GM23338 (cell line): Measurements from ENCODE around the gene LSM3. TPM values are rescaled to one million over a fixed set of nuclear protein-coding genes. Genes with fewer than 3 reads are reported as not detected.

Experiments used
- ATAC-seq: fragments of 200-7000 bp; cut with Tn5 transposase; 3 replicates; pipeline ENCODE4 v1.9.1; 2020
- DNase-seq: peaks from one replicate; pipeline ENCODE4 v3.0.0-alpha.2; 2015; ENCODE audit warnings: low spot score
- H2AFZ ChIP-seq: fragments of 200-600 bp; sonication (generic); 2 replicates; pipeline ENCODE4 v1.8.0; 2016; ENCODE audit warnings: antibody characterized with exemption, mild to moderate bottlenecking, moderate library complexity
- H3F3A ChIP-seq: fragments of 200-600 bp; sonication (generic); replicated peaks from 2 replicates; pipeline ENCODE4 v1.8.0; 2017; ENCODE audit warnings: antibody characterized with exemption, mixed run types, low read depth
- H3K27ac ChIP-seq: fragments of 200-600 bp; sonication (generic); 2 replicates; pipeline ENCODE4 v1.6.1; 2016; ENCODE audit warnings: low read depth
- H3K27me3 ChIP-seq: fragments of 200-600 bp; sonication (generic); 2 replicates; pipeline ENCODE4 v1.8.0; 2016; ENCODE audit warnings: mild to moderate bottlenecking, mixed run types, moderate library complexity; ENCODE audit not compliant: insufficient read depth
- H3K36me3 ChIP-seq: fragments of 200-600 bp; sonication (generic); 2 replicates; pipeline ENCODE4 v1.8.0; 2016; ENCODE audit warnings: mild to moderate bottlenecking; ENCODE audit not compliant: insufficient read depth
- H3K4me1 ChIP-seq: fragments of 200-600 bp; sonication (generic); 2 replicates; pipeline ENCODE4 v1.8.0; 2016; ENCODE audit warnings: mild to moderate bottlenecking, moderate library complexity; ENCODE audit not compliant: insufficient read depth
- H3K4me2 ChIP-seq: fragments of 200-600 bp; sonication (generic); 2 replicates; pipeline ENCODE4 v1.7.1; 2017; ENCODE audit warnings: mixed run types
- H3K4me3 ChIP-seq: fragments of 200-600 bp; sonication (generic); 2 replicates; pipeline ENCODE4 v1.6.1; 2016; ENCODE audit warnings: mixed run types
- H3K79me2 ChIP-seq: fragments of 200-600 bp; sonication (generic); replicated peaks from 2 replicates; pipeline ENCODE4 v1.8.0; 2017; ENCODE audit warnings: mild to moderate bottlenecking; ENCODE audit not compliant: insufficient read depth
- H3K9me2 ChIP-seq: fragments of 200-600 bp; sonication (generic); 2 replicates; pipeline ENCODE4 v1.8.0; 2017; ENCODE audit not compliant: insufficient read depth
- H4K20me1 ChIP-seq: fragments of 200-600 bp; sonication (generic); replicated peaks from 2 replicates; pipeline ENCODE4 v1.8.0; 2017; ENCODE audit warnings: mild to moderate bottlenecking; ENCODE audit not compliant: insufficient read depth
- H3K27ac Mint-ChIP-seq: 2 replicates; pipeline ENCODE4 v1.8.0; 2020; ENCODE audit warnings: inconsistent platforms, mild to moderate bottlenecking, moderate library complexity, mixed read lengths
- H3K27me3 Mint-ChIP-seq: 3 replicates; pipeline ENCODE4 v1.8.0; 2022; ENCODE audit warnings: low read depth, mild to moderate bottlenecking, moderate library complexity, mixed read lengths, inconsistent platforms; ENCODE audit not compliant: insufficient read depth, poor library complexity
- H3K36me3 Mint-ChIP-seq: 3 replicates; pipeline ENCODE4 v1.8.0; 2021; ENCODE audit warnings: low read depth, mild to moderate bottlenecking, inconsistent platforms, moderate library complexity, mixed read lengths
- H3K4me1 Mint-ChIP-seq: 3 replicates; pipeline ENCODE4 v1.8.0; 2020; ENCODE audit warnings: mild to moderate bottlenecking, inconsistent platforms, mixed read lengths
- H3K4me3 Mint-ChIP-seq: 3 replicates; pipeline ENCODE4 v1.8.0; 2021; ENCODE audit warnings: moderate library complexity, mild to moderate bottlenecking, inconsistent platforms, mixed read lengths
- H3K9me3 Mint-ChIP-seq: 3 replicates; pipeline ENCODE4 v1.8.0; 2020; ENCODE audit warnings: moderate library complexity, mild to moderate bottlenecking, inconsistent platforms, mixed read lengths
- CREB1 ChIP-seq: fragments of 250-450 bp; sonication (Bioruptor Pico); IDR thresholded peaks from 2 replicates; pipeline ENCODE4 v1.5.0; 2020; ENCODE audit warnings: low read depth, mild to moderate bottlenecking, moderate library complexity
- EZH2 ChIP-seq: fragments of 200-600 bp; sonication (generic); IDR thresholded peaks from one replicate; pipeline ENCODE4 v1.8.0; 2017; ENCODE audit warnings: antibody characterized with exemption, mild to moderate bottlenecking, low read depth; ENCODE audit not compliant: unreplicated experiment
- EZH2phosphoT487 ChIP-seq: fragments of 200-600 bp; sonication (generic); IDR thresholded peaks from one replicate; pipeline ENCODE4 v1.8.1; 2018; ENCODE audit warnings: antibody characterized with exemption; ENCODE audit not compliant: unreplicated experiment
- JUNB ChIP-seq: IDR thresholded peaks from one replicate; pipeline ENCODE4 v1.6.1; 2016; ENCODE audit warnings: antibody characterized with exemption; ENCODE audit not compliant: unreplicated experiment
- NANOG ChIP-seq: IDR thresholded peaks from 2 replicates; pipeline ENCODE4 v1.6.1; 2016; ENCODE audit warnings: antibody characterized with exemption, borderline replicate concordance
- STAT1 ChIP-seq: IDR thresholded peaks from one replicate; pipeline ENCODE4 v1.6.1; 2016; ENCODE audit warnings: antibody characterized with exemption; ENCODE audit not compliant: unreplicated experiment
- ZNF114 ChIP-seq: fragments of 250-450 bp; sonication (Bioruptor Pico); IDR thresholded peaks from 2 replicates; pipeline ENCODE4 v1.5.0; 2020; ENCODE audit warnings: mild to moderate bottlenecking, moderate library complexity
- polyA plus RNA-seq: library from polyadenylated mRNA; unstranded; fragments of >200 nt; fragmentation: Nextera tagmentation; extraction: Ambion mirVana; gene quantifications from 2 replicates; pipeline ENCODE4 v1.2.1, GENCODE V29; 2016
- total RNA-seq: library from RNA; depleted of rRNA; stranded (reverse); fragments of >200 nt; shearing (Covaris generic); gene quantifications from 2 replicates; pipeline ENCODE4 v1.2.3, GENCODE V29; 2014
- TF ChIP-seq, protein P1 (sequence below): IDR thresholded peaks from one replicate; pipeline ENCODE4 v1.6.1; 2018; ENCODE audit warnings: antibody characterized with exemption; ENCODE audit not compliant: unreplicated experiment
- TF ChIP-seq, protein P2 (sequence below), 2 experiments: fragments of 200-600 bp in 1 of 2; sonication (generic) in 1 of 2; conservative IDR thresholded peaks; 2 replicates each; pipeline versions ENCODE4 v1.5.1 to v1.6.1; 2016 to 2017; ENCODE audit warnings: antibody characterized with exemption in 2 of 2, low read depth in 2 of 2, mild to moderate bottlenecking in 2 of 2, moderate library complexity in 1 of 2
- TF ChIP-seq, protein P3 (sequence below): fragments of 250-450 bp; sonication (Bioruptor Pico); IDR thresholded peaks from 2 replicates; pipeline ENCODE4 v1.5.0; 2020; ENCODE audit warnings: mild to moderate bottlenecking, moderate library complexity

LSM3 gene
- total and polyA plus RNA-seq, 2 experiments from 2014 or later, result 20.1 to 71.5 TPM

DNA sequence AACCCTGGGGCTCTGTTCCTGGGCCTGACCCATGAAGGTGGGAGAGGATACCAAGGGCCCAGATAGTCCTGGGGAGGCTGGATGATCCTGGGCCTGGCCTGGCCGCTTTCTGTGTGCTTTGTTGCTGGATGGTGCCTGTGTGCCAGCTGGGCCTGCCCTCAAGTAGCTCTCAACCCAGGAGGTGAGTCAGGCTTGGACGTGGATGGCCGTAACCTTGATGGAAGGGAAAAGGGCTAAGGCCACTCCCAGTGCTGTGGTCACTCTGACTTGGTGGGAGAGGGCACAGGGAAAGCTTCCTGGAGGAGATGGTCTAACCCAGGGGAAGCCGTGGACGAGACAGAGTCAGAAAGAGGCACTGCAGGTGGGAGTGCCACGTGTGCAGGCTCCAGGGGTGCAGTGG, 44.3 kb upstream of the LSM3 start:
- Histone ChIP-seq H3K9me2 (no peaks in the 10 kb centered on the region), H3K4me2 (no peak overlapping the region), H3K4me1 (no peaks in the 10 kb centered on the region), H3K27me3 (no peaks in the 10 kb centered on the region), H3K4me3 (no peak overlapping the region), H3K36me3 (peaks cover 8% of the 10 kb centered on the region), H3K79me2 (no peaks in the 10 kb centered on the region), H3K27ac (no peak overlapping the region), H3F3A (no peaks in the 10 kb centered on the region), H4K20me1 (no peaks in the 10 kb centered on the region), H2AFZ (no peak overlapping the region)
- TF ChIP-seq ZNF114 (CRISPR knock-in tag) (no peak), NANOG (no peak), EZH2 (no peak), CREB1 (CRISPR knock-in tag) (no peak), JUNB (no peak), STAT1 (no peak), EZH2phosphoT487 (no peak)
- TF ChIP-seq, protein P1, sequence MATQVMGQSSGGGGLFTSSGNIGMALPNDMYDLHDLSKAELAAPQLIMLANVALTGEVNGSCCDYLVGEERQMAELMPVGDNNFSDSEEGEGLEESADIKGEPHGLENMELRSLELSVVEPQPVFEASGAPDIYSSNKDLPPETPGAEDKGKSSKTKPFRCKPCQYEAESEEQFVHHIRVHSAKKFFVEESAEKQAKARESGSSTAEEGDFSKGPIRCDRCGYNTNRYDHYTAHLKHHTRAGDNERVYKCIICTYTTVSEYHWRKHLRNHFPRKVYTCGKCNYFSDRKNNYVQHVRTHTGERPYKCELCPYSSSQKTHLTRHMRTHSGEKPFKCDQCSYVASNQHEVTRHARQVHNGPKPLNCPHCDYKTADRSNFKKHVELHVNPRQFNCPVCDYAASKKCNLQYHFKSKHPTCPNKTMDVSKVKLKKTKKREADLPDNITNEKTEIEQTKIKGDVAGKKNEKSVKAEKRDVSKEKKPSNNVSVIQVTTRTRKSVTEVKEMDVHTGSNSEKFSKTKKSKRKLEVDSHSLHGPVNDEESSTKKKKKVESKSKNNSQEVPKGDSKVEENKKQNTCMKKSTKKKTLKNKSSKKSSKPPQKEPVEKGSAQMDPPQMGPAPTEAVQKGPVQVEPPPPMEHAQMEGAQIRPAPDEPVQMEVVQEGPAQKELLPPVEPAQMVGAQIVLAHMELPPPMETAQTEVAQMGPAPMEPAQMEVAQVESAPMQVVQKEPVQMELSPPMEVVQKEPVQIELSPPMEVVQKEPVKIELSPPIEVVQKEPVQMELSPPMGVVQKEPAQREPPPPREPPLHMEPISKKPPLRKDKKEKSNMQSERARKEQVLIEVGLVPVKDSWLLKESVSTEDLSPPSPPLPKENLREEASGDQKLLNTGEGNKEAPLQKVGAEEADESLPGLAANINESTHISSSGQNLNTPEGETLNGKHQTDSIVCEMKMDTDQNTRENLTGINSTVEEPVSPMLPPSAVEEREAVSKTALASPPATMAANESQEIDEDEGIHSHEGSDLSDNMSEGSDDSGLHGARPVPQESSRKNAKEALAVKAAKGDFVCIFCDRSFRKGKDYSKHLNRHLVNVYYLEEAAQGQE, result no peak
- TF ChIP-seq, protein P2, sequence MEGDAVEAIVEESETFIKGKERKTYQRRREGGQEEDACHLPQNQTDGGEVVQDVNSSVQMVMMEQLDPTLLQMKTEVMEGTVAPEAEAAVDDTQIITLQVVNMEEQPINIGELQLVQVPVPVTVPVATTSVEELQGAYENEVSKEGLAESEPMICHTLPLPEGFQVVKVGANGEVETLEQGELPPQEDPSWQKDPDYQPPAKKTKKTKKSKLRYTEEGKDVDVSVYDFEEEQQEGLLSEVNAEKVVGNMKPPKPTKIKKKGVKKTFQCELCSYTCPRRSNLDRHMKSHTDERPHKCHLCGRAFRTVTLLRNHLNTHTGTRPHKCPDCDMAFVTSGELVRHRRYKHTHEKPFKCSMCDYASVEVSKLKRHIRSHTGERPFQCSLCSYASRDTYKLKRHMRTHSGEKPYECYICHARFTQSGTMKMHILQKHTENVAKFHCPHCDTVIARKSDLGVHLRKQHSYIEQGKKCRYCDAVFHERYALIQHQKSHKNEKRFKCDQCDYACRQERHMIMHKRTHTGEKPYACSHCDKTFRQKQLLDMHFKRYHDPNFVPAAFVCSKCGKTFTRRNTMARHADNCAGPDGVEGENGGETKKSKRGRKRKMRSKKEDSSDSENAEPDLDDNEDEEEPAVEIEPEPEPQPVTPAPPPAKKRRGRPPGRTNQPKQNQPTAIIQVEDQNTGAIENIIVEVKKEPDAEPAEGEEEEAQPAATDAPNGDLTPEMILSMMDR (conservative IDR thresholded peaks at IDR 0.05; ENCODE audit: low read depth in 2 of 2), result no peak
- TF ChIP-seq, protein P3, sequence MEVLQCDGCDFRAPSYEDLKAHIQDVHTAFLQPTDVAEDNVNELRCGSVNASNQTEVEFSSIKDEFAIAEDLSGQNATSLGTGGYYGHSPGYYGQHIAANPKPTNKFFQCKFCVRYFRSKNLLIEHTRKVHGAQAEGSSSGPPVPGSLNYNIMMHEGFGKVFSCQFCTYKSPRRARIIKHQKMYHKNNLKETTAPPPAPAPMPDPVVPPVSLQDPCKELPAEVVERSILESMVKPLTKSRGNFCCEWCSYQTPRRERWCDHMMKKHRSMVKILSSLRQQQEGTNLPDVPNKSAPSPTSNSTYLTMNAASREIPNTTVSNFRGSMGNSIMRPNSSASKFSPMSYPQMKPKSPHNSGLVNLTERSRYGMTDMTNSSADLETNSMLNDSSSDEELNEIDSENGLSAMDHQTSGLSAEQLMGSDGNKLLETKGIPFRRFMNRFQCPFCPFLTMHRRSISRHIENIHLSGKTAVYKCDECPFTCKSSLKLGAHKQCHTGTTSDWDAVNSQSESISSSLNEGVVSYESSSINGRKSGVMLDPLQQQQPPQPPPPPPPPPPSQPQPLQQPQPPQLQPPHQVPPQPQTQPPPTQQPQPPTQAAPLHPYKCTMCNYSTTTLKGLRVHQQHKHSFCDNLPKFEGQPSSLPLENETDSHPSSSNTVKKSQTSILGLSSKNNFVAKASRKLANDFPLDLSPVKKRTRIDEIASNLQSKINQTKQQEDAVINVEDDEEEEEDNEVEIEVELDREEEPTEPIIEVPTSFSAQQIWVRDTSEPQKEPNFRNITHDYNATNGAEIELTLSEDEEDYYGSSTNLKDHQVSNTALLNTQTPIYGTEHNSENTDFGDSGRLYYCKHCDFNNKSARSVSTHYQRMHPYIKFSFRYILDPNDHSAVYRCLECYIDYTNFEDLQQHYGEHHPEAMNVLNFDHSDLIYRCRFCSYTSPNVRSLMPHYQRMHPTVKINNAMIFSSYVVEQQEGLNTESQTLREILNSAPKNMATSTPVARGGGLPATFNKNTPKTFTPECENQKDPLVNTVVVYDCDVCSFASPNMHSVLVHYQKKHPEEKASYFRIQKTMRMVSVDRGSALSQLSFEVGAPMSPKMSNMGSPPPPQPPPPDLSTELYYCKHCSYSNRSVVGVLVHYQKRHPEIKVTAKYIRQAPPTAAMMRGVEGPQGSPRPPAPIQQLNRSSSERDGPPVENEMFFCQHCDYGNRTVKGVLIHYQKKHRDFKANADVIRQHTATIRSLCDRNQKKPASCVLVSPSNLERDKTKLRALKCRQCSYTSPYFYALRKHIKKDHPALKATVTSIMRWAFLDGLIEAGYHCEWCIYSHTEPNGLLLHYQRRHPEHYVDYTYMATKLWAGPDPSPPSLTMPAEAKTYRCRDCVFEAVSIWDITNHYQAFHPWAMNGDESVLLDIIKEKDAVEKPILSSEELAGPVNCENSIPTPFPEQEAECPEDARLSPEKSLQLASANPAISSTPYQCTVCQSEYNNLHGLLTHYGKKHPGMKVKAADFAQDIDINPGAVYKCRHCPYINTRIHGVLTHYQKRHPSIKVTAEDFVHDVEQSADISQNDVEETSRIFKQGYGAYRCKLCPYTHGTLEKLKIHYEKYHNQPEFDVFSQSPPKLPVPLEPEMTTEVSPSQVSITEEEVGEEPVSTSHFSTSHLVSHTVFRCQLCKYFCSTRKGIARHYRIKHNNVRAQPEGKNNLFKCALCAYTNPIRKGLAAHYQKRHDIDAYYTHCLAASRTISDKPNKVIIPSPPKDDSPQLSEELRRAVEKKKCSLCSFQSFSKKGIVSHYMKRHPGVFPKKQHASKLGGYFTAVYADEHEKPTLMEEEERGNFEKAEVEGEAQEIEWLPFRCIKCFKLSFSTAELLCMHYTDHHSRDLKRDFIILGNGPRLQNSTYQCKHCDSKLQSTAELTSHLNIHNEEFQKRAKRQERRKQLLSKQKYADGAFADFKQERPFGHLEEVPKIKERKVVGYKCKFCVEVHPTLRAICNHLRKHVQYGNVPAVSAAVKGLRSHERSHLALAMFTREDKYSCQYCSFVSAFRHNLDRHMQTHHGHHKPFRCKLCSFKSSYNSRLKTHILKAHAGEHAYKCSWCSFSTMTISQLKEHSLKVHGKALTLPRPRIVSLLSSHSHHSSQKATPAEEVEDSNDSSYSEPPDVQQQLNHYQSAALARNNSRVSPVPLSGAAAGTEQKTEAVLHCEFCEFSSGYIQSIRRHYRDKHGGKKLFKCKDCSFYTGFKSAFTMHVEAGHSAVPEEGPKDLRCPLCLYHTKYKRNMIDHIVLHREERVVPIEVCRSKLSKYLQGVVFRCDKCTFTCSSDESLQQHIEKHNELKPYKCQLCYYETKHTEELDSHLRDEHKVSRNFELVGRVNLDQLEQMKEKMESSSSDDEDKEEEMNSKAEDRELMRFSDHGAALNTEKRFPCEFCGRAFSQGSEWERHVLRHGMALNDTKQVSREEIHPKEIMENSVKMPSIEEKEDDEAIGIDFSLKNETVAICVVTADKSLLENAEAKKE (CRISPR knock-in tag), result no peak
- H3K4me1 Mint-ChIP-seq, result no peaks in the 10 kb centered on the region; the same call in 2 of the 3 replicates
- H3K27me3 Mint-ChIP-seq, result peaks cover 9% of the 10 kb centered on the region
- no peaks in the 10 kb centered on the region for H3K9me3 Mint-ChIP-seq
- DNase-seq (no peak), ATAC-seq (no peak)
- H3K36me3 Mint-ChIP-seq, result peaks cover 71% of the 10 kb centered on the region
- no peak overlapping the region for H3K27ac Mint-ChIP-seq
- no peak overlapping the region for H3K4me3 Mint-ChIP-seq
